Stimulated activated naive B cell treated with anti-CD40 and anti-IgM and Interleukin-4, amounts not matched to agents 10 μg/mL and 1 μg/mL and 100 μg/mL, for 72 hours (primary cell): ENCODE results near the gene PLOD1.
"Not testable (repeated sequence)": the region's sequence is repeated elsewhere in the genome, so short reads cannot be mapped to it uniquely, and the experiment has no call there.

Experiments
- ATAC-seq, 2 donors: fragments of 150-1000 bp; cut with Tn5 transposase; replicated peaks; 2 replicates each; pipeline ENCODE4 v1.10.0; 2021; ENCODE audit warnings: moderate library complexity in 1 of 2
- DNase-seq: peaks from one replicate; pipeline ENCODE4 v3.0.0; 2021
- H3K27ac Mint-ChIP-seq: one replicate; pipeline ENCODE4 v1.8.0; 2022; ENCODE audit warnings: mild to moderate bottlenecking, mixed read lengths
- H3K27me3 Mint-ChIP-seq, 2 donors: one replicate each; pipeline ENCODE4 v1.8.0; 2022; ENCODE audit warnings: mixed read lengths in 2 of 2
- H3K36me3 Mint-ChIP-seq, 2 donors: one replicate each; pipeline ENCODE4 v1.8.0; 2022; ENCODE audit warnings: mixed read lengths in 2 of 2, mild to moderate bottlenecking in 1 of 2
- H3K4me1 Mint-ChIP-seq, 2 donors: one replicate each; pipeline ENCODE4 v1.8.0; 2022; ENCODE audit warnings: mixed read lengths in 2 of 2, mild to moderate bottlenecking in 1 of 2
- H3K4me3 Mint-ChIP-seq, 2 donors: one replicate each; pipeline ENCODE4 v1.8.0; 2022; ENCODE audit warnings: mild to moderate bottlenecking in 2 of 2, mixed read lengths in 2 of 2, moderate library complexity in 1 of 2
- H3K9me3 Mint-ChIP-seq, 2 donors: one replicate each; pipeline ENCODE4 v1.8.0; 2022; ENCODE audit warnings: mixed read lengths in 2 of 2, mild to moderate bottlenecking in 1 of 2

The PLOD1 gene

GRCh38 chr1:11938722-11939526, 4.4 kb downstream of the PLOD1 start:
- H3K27ac Mint-ChIP-seq: no peak overlapping the region
- H3K9me3 Mint-ChIP-seq: no peaks in the 10 kb centered on the region
- DNase-seq (no peak), ATAC-seq (no peak)
- H3K27me3 Mint-ChIP-seq: no peaks in the 10 kb centered on the region
- peaks cover 1 to 9% of the 10 kb centered on the region in 2 donors for H3K4me1 Mint-ChIP-seq
- peaks cover 15 to 24% of the 10 kb centered on the region in 2 donors for H3K36me3 Mint-ChIP-seq
- no peak overlapping the region for H3K4me3 Mint-ChIP-seq

GRCh38 chr1:11939794-11940193, 5.3 kb downstream of the PLOD1 start:
- H3K36me3 Mint-ChIP-seq: peaks cover 17 to 29% of the 10 kb centered on the region in 2 donors
- not testable (repeated sequence) for DNase-seq, H3K27ac Mint-ChIP-seq, H3K27me3 Mint-ChIP-seq, H3K4me3 Mint-ChIP-seq, ATAC-seq, H3K9me3 Mint-ChIP-seq, H3K4me1 Mint-ChIP-seq

GRCh38 chr1:11940260-11940921, 5.9 kb downstream of the PLOD1 start:
- no peaks in the 10 kb centered on the region for H3K27me3 Mint-ChIP-seq
- peaks cover 18 to 33% of the 10 kb centered on the region in 2 donors for H3K36me3 Mint-ChIP-seq
- H3K9me3 Mint-ChIP-seq: no peaks in the 10 kb centered on the region
- no peak overlapping the region for H3K4me3 Mint-ChIP-seq
- H3K4me1 Mint-ChIP-seq: peaks cover 0 to 6% of the 10 kb centered on the region in 2 donors
- no peak for ATAC-seq
- no peak overlapping the region for H3K27ac Mint-ChIP-seq
- DNase-seq: no peak

GRCh38 chr1:11942280-11942679, 7.8 kb downstream of the PLOD1 start:
- Mint-ChIP-seq H3K27ac (no peak overlapping the region), H3K27me3 (no peaks in the 10 kb centered on the region), H3K4me1 (peaks cover 0 to 6% of the 10 kb centered on the region in 2 donors), H3K9me3 (peaks cover 0 to 1% of the 10 kb centered on the region in 2 donors), H3K36me3 (peaks cover 23 to 36% of the 10 kb centered on the region in 2 donors), H3K4me3 (no peak overlapping the region)
- DNase-seq (no peak), ATAC-seq (no peak)

- peaks cover 0 to 1% of the 10 kb centered on the region in 2 donors for H3K9me3 Mint-ChIP-seq
- peaks cover 0 to 1% of the 10 kb centered on the region in 2 donors for H3K4me1 Mint-ChIP-seq
- ATAC-seq: no peak
- no peaks in the 10 kb centered on the region for H3K27me3 Mint-ChIP-seq
- DNase-seq: no peak
- peaks cover 19 to 39% of the 10 kb centered on the region in 2 donors for H3K36me3 Mint-ChIP-seq
- H3K27ac Mint-ChIP-seq: peak overlapping the region; percentile 31
- H3K4me3 Mint-ChIP-seq: no peak overlapping the region
These were observed 9.1 kb downstream of the PLOD1 start for GRCh38 chr1:11943619-11944018.

- no peaks in the 10 kb centered on the region for H3K4me1 Mint-ChIP-seq
- H3K27ac Mint-ChIP-seq: no peak overlapping the region
- peaks cover 0 to 1% of the 10 kb centered on the region in 2 donors for H3K9me3 Mint-ChIP-seq
- DNase-seq (no peak), ATAC-seq (no peak)
- H3K36me3 Mint-ChIP-seq: peaks cover 18 to 42% of the 10 kb centered on the region in 2 donors
- no peak overlapping the region for H3K4me3 Mint-ChIP-seq
- no peaks in the 10 kb centered on the region for H3K27me3 Mint-ChIP-seq
These were observed 9.9 kb downstream of the PLOD1 start for GRCh38 chr1:11944358-11944931.

- DNase-seq: no peak
- Mint-ChIP-seq H3K9me3 (peaks cover 0 to 1% of the 10 kb centered on the region in 2 donors), H3K27me3 (no peaks in the 10 kb centered on the region), H3K27ac (no peak overlapping the region), H3K4me3 (no peak overlapping the region), H3K36me3 (peaks cover 33 to 60% of the 10 kb centered on the region in 2 donors), H3K4me1 (no peaks in the 10 kb centered on the region)
- ATAC-seq: no peak
These were observed 12.1 kb downstream of the PLOD1 start for GRCh38 chr1:11946647-11947046.

- H3K9me3 Mint-ChIP-seq: peaks cover 0 to 1% of the 10 kb centered on the region in 2 donors
- ATAC-seq (peak in 1 of 2 donors; percentile 29), DNase-seq (no peak)
- H3K27me3 Mint-ChIP-seq: no peaks in the 10 kb centered on the region
- H3K4me3 Mint-ChIP-seq: no peak overlapping the region
- H3K27ac Mint-ChIP-seq: no peak overlapping the region
- H3K36me3 Mint-ChIP-seq: peaks cover 43 to 63% of the 10 kb centered on the region in 2 donors
- H3K4me1 Mint-ChIP-seq: no peaks in the 10 kb centered on the region
These were observed 14.4 kb downstream of the PLOD1 start for GRCh38 chr1:11948822-11949458.

- Mint-ChIP-seq H3K36me3 (peaks cover 45 to 57% of the 10 kb centered on the region in 2 donors), H3K4me1 (no peaks in the 10 kb centered on the region), H3K4me3 (no peak overlapping the region), H3K27ac (no peak overlapping the region), H3K9me3 (no peaks in the 10 kb centered on the region), H3K27me3 (no peaks in the 10 kb centered on the region)
- ATAC-seq (no peak), DNase-seq (no peak)
These were observed 17.4 kb downstream of the PLOD1 start for GRCh38 chr1:11951901-11952300.

- Mint-ChIP-seq H3K27me3 (no peaks in the 10 kb centered on the region), H3K4me3 (no peak overlapping the region), H3K36me3 (peaks cover 49 to 60% of the 10 kb centered on the region in 2 donors), H3K27ac (no peak overlapping the region), H3K9me3 (no peaks in the 10 kb centered on the region), H3K4me1 (no peaks in the 10 kb centered on the region)
- no peak for DNase-seq
- ATAC-seq: no peak
These were observed 18.1 kb downstream of the PLOD1 start for GRCh38 chr1:11952455-11953109.

- H3K4me3 Mint-ChIP-seq: no peak overlapping the region
- DNase-seq: no peak
- H3K27me3 Mint-ChIP-seq: no peaks in the 10 kb centered on the region
- peaks cover 52 to 53% of the 10 kb centered on the region in 2 donors for H3K36me3 Mint-ChIP-seq
- ATAC-seq: no peak
- peaks cover 0 to 3% of the 10 kb centered on the region in 2 donors for H3K4me1 Mint-ChIP-seq
- H3K9me3 Mint-ChIP-seq: no peaks in the 10 kb centered on the region
- H3K27ac Mint-ChIP-seq: no peak overlapping the region
These were observed 20.7 kb downstream of the PLOD1 start for GRCh38 chr1:11955221-11955620.

- no peak overlapping the region for H3K27ac Mint-ChIP-seq
- H3K36me3 Mint-ChIP-seq: peaks cover 38 to 40% of the 10 kb centered on the region in 2 donors
- H3K4me3 Mint-ChIP-seq: no peak overlapping the region
- no peaks in the 10 kb centered on the region for H3K9me3 Mint-ChIP-seq
- ATAC-seq (no peak), DNase-seq (no peak)
- peaks cover 4 to 10% of the 10 kb centered on the region in 2 donors for H3K4me1 Mint-ChIP-seq
- no peaks in the 10 kb centered on the region for H3K27me3 Mint-ChIP-seq
These were observed 22.9 kb downstream of the PLOD1 start for GRCh38 chr1:11957398-11957797.

- DNase-seq (no peak), ATAC-seq (no peak)
- H3K36me3 Mint-ChIP-seq: peaks cover 33 to 36% of the 10 kb centered on the region in 2 donors
- H3K27ac Mint-ChIP-seq: no peak overlapping the region
- no peaks in the 10 kb centered on the region for H3K27me3 Mint-ChIP-seq
- no peak overlapping the region for H3K4me3 Mint-ChIP-seq
- peaks cover 4 to 10% of the 10 kb centered on the region in 2 donors for H3K4me1 Mint-ChIP-seq
- H3K9me3 Mint-ChIP-seq: no peaks in the 10 kb centered on the region
These were observed 23.4 kb downstream of the PLOD1 start for GRCh38 chr1:11957897-11958296.

GRCh38 chr1:11960276-11960675, 25.8 kb downstream of the PLOD1 start:
- no peak overlapping the region for H3K4me3 Mint-ChIP-seq
- no peak for DNase-seq
- no peaks in the 10 kb centered on the region for H3K9me3 Mint-ChIP-seq
- no peaks in the 10 kb centered on the region for H3K27me3 Mint-ChIP-seq
- H3K4me1 Mint-ChIP-seq: peaks cover 4 to 10% of the 10 kb centered on the region in 2 donors
- ATAC-seq: no peak
- H3K36me3 Mint-ChIP-seq: peaks cover 39 to 48% of the 10 kb centered on the region in 2 donors
- no peak overlapping the region for H3K27ac Mint-ChIP-seq
